GM19328 (cell line): Measurements from ENCODE around the gene PRPF18.

Experiments
- ATAC-seq: cut with Tn5 transposase; IDR thresholded peaks from one replicate; pipeline ENCODE4 v1.9.1; 2021; ENCODE audit warnings: mild to moderate bottlenecking, moderate library complexity; ENCODE audit not compliant: unreplicated experiment

The PRPF18 gene

GRCh38 chr10:13665516-13666262 lies 78.9 kb downstream of the PRPF18 start:
- no peak for ATAC-seq

GRCh38 chr10:13668126-13668525 lies 81.4 kb downstream of the PRPF18 start:
- ATAC-seq: no peak

- no peak for ATAC-seq
These were observed 82.6 kb downstream of the PRPF18 start for GRCh38 chr10:13669182-13669855.

GRCh38 chr10:13669901-13670300 lies 83.1 kb downstream of the PRPF18 start:
- no peak for ATAC-seq

GRCh38 chr10:13670311-13670710 lies 83.5 kb downstream of the PRPF18 start:
- no peak for ATAC-seq

- ATAC-seq: no peak
These were observed 85.1 kb downstream of the PRPF18 start for GRCh38 chr10:13671904-13672303.

- no peak for ATAC-seq
These were observed 85.8 kb downstream of the PRPF18 start for GRCh38 chr10:13672548-13672947.

GRCh38 chr10:13673156-13673555 lies 86.4 kb downstream of the PRPF18 start:
- ATAC-seq: no peak

- no peak for ATAC-seq
These were observed 88.2 kb downstream of the PRPF18 start for GRCh38 chr10:13674645-13675588.

- no peak for ATAC-seq
These were observed 91.5 kb downstream of the PRPF18 start for GRCh38 chr10:13678101-13678843.
